Fibroblast of the conjunctiva (primary cell): ENCODE measurements around the gene PUS7L.
"Not testable (repeated sequence)": the region's sequence is repeated elsewhere in the genome, so short reads cannot be mapped to it uniquely, and the experiment has no call there.

Experiments used
- DNase-seq: peaks from one replicate; pipeline ENCODE4 v3.0.0-alpha.2; 2010; ENCODE audit warnings: low read depth

Gene PUS7L, protein sequence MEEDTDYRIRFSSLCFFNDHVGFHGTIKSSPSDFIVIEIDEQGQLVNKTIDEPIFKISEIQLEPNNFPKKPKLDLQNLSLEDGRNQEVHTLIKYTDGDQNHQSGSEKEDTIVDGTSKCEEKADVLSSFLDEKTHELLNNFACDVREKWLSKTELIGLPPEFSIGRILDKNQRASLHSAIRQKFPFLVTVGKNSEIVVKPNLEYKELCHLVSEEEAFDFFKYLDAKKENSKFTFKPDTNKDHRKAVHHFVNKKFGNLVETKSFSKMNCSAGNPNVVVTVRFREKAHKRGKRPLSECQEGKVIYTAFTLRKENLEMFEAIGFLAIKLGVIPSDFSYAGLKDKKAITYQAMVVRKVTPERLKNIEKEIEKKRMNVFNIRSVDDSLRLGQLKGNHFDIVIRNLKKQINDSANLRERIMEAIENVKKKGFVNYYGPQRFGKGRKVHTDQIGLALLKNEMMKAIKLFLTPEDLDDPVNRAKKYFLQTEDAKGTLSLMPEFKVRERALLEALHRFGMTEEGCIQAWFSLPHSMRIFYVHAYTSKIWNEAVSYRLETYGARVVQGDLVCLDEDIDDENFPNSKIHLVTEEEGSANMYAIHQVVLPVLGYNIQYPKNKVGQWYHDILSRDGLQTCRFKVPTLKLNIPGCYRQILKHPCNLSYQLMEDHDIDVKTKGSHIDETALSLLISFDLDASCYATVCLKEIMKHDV

DNA sequence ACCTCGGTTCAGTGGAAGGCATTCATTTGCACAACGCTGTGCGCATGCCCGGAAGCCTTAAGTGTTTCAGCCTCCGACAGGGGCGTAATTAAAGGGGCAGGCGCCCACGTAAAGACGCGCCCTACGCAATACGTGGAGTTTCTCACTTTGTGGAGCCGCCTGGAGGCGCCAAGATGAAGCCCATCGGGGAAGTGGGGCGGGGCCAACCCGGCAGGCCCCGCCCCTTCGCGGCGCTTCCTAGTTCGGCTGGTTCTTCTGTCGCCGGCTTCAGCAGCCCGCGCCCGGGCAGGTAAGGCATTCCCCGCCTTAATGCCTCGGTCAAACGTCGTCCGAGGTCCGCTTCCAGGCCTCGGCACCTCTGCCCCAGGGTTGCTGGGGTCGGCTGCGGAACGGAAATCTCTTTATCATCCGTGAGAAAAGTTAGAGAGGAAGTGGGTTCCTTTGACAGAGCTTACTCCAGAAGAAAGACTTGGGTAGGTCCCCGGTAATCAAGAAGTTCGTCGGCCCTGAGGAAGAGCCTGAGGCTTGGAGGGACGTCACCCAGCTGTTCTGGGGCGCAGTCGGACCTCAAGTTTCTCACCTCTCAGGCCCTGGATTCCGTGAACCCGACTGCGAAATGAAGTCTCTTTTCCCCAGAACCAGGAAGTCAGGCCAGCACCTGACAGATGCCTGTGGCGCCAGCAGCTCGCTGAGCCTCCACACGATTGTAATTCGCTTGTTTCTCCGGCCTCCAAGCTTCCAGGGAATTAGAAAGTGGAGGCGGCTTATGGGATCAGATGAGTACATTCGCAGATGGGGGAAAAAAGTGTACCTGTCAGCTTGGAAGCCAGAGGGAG is at the start of gene PUS7L, which contains the start of gene IRAK4:
TSS of gene PUS7L (minus strand) at position 63 of the 836 bp plus-strand sequence. CDS start 3,545 bp downstream, outside the sequence.
TSS of gene IRAK4 (plus strand) at position 224 of the 836 bp plus-strand sequence. CDS start 9,161 bp downstream, outside the sequence.
- DNase-seq, result peak; percentile 95

DNA sequence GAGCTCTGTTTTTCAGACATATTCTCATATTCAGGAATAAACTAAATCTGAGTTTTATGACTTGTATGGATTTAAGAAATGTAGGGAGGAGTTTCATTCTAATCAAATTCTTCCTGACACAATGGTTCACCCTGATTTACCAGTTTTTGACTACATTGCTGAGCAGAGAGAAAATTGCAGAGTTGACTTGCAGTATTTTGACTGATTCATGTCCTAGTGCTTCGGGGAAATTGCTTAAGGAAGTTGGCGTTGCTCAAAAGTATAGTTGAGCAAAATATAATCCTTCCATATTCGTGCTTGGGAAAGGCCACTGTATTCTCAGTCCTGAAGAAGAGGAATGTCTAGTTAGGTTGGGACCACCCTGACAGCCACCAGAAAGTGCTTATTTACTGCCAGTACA is 48.8 kb upstream of the PUS7L start:
- DNase-seq, result no peak

DNA sequence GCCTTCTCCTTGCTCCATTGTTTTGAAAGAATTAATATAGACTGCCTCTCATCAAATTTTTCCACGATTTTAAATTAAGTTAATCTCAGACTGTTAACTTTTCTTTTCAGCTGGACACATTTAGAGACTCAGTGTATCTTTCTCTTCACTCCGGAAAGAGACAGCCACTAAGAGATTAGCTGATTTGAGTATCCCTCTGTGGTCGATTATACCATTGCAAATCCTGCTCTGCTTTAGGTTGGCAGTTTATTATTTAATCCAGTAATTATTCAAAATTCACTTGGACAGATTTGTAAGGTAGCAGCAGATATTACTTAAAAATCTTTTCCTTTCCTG is 48.1 kb upstream of the PUS7L start:
- DNase-seq, result no peak

DNA sequence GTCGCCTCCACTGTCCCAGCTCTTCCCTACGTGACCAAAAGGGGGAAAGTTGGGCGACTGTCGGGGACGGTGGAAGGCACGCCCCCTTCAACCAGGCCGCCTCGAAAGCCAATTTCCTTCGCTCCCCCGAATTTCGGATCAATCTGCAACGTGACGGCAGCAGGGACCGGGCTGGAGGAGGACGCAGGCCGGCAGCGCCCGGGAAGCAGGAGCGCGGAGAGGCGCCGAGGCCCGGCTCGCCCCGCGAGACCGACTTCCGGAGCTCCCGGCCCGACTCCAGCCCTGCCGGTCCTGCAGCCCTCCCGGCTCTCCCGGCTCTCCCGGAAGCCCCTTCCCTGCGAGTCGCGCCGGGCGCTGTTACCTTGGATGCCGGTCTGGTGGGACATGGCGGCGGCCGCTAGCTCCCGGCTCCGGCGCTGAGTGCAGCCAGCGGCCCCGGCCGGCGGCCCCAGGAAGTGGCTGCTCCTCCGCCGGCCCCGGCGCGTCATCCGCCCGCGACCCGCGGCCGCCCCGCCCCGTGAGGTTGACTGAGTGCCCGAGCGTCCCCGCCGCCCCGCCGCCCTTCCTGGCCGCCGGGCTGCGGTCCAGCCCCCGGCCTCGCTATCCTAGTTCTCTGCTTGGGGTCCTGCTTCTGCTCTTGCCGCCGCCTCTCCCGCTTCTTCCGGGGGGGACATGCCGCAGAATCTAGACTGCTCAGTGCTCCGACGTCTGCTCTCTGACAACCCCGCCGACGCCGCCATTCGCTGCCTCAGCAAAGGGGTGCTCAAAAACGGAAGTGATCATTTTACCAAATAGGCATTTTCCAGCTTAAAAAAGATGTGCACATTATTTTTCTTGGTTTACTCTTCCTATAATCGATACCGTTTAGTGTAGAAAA is 47.5 kb upstream of the PUS7L start, which contains the start of gene TWF1:
TSS of gene TWF1 (minus strand) at position 458 of the 877 bp plus-strand sequence. CDS start at position 386, 72 bp downstream.
- DNase-seq, result peak; percentile 29

DNA sequence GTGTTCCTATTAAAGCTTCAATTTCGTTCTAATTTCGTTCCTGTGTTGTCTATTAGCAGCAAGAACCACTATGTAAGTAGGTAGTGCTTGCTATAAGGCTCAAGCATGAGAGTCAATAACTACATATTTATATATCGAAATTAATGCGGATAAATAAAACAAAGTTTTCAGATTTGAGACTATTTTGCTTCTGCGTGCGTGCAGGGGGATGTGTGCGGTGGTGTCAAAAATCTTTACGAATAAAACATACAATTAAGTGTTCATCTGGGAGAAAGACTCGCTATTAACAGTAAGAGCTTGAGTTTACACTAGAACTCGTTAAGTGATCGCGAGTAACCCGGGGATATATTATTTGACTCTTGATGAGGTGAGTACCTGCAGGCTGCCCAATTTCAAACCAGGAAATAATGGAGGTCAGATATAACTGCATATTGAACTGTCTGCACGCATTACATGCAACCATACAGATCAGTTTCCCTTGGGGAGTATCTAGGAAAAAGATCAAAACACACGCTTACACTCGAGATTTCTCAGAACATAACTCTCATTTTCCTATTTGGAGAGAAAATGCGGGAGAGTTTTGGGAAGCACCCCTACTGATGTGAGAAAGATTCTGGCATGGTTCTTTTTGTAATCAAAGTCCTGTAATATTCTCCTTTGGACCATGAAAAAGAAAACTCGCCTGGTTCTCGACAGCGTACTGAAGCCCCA is 46.7 kb upstream of the PUS7L start:
- DNase-seq, result no peak

DNA sequence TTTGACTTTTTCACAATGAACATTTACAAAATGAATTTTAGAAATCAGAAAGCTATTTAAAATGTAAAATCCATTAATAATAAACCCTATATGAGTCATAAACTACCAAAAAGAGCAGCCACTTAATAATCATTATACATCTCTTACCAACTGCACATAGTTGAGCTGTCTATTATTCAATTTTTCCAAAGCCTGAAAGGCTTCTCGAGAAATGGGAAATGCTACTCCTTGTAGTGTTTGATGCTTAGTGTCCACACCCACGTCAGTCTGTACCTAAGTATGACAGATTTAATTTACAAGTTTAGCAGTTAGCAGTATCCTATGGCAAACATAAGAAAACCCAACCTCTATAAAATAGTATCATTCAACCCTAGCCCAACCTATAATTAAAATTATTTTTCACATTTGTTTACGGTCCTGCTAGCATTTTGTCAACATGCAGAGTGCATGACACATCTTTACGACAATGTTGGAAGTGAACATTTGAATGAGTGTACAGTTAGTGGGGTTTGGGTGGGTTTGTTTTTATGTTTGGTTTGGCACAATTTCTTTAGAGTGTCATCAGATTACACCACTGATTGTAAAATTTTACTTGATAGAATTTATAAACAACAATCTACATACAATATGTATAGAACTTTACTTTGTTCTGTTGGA is 39.1 kb upstream of the PUS7L start:
- no peak for DNase-seq

DNA sequence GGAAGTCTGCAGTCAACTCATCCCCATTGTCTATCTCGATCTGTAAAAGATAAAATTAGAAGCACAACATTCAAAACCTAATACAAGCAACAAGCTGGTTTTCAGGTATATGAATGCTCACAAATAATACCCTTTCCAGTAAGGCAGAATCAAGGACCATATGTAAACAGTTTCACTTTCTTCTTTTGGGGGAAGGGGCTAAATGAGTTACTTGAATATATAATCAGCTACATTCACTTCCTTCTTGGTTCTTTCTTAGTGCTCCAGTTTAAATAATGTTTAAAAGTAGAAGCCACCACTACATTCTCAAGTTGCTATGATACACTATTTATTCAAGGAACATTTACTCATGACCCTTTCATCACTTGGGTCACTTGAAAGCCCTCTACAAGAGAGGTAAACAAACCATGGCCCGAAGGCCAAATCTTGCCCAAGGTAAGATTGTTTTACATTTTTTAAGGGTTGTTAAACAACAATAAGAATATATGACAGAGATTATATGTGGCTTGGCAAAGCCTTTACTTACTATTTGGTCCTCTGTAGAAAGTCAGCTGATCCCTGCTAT is 37.2 kb upstream of the PUS7L start:
- no peak for DNase-seq

DNA sequence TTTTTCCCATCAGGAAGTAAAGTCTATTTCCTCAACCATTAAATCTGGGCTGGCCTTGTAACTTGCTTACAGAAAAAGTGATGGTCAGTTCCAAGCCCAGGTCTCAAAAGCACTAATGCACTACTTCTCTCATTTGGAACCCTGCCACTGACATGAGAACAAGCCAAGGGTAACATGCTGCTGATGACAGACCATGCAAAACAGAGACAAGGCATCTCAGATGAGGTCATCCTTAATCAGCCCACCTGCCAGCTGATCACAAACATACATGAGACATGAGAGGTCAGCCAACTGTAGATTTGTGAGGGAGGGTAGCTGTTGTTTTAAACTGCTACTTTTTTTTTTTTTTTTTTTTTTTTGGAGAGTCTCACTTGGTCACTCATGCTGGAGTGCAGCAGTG is 31.4 kb upstream of the PUS7L start:
- DNase-seq, result peak; percentile 67

DNA sequence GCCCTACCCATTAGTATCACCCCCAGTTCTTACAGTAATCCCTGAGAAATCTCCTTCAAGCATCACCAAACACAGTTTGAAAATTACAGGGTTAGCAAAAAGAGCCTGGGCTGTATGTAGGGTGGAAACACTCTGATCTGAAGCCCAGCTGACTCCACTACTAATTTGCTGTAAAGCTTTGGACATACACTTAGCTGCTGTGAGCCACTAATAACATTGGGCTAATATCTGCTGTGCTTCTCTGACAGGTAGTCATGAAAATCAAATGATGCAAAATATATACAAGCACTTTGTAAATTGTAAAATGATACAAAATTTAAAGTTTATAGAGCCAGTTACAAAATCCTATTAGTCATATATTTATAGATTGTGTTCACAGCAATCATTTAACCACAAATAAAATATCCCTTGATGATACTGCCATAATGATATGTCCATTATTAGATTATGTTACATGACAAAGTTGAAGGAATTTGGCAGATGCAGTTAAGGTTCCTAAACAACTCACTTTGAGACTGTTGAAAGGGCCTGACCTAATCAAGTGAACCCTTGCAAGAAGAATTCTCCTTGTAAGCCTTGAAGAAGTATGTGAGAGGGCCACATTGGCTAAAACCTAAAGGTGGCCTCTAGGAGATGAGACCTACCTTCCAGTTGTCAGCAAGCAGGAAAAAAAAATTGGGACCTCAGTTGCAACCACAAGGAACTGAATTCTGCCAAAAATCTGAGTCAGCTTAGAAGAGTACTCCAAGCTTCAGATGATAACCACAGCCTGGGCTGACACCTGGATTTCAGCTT is 28.5 kb upstream of the PUS7L start:
- no peak for DNase-seq

DNA sequence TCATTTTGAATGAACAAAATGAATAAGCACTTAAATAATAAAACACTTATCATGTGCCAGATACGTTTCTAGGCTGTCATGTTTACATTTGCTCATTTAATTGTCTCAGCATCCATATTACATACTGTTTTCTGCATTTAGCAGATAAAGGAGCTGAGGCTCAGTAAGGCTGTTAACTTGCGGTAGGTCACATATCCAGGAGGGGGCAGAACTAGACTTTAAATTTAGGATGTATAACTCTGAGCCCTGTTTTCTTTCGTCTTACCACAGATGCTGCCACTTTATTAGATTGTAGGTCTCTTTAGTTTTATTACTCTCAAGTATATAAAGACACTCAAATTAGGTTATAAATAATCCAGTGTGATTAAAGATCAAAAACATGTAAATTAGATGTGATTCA is 17.9 kb upstream of the PUS7L start:
- DNase-seq, result no peak

DNA sequence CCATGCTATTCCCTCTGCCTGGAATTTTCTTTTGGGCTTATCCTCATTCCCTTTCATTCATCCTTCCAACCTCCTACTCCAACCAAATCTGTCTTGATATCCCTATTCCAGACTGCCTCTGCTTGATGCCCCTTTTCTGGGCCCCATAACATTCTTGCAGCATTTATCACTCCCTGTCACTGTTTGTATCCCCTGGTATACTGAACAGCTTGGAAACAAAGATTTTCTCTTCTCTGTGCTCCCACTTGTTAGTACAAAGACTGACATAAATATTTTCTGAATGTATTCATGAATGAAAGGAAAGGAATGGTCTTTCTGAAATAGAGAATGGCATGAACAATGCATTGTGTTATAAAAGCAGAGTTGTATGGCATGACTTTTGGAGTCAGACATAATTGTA is 7.7 kb upstream of the PUS7L start:
- no peak for DNase-seq

DNA sequence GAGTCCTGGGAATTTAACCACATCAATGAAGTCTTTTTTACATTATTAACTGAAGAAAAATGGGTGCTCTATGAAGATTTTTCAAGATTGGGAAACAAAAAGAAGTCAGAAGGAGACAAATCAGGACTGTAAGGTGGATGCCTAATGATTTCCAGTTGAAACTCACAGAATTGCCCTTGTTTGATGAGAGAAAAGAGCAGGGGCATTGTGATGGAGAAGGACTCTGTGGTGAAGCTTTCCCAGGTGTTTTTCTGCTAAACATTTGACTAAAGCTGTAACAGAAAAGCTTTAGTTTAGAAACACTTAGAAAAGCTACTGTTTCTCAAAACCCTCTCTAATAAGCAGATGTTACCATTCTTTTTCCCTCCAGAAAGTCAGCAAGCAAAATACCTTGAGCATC is 5.9 kb upstream of the PUS7L start:
- no peak for DNase-seq

DNA sequence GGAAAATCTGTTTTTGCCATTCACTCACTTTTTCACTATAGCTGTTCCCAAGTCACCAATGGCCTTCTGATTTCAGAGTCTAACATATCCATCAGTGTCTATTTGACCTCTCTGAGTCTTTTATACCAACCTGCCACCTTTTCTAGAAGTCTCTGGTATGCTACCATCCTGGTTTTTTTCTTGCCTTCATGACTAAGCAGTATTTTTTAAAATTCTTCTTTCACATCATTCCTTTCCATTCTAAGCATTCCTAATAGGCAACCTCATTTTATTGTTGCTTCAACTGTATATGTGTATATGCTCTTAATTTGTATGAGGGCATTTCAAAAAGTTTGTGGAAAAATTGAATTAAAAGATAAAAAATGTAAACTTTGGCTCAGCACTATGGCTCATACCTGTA is 5.2 kb upstream of the PUS7L start:
- no peak for DNase-seq

DNA sequence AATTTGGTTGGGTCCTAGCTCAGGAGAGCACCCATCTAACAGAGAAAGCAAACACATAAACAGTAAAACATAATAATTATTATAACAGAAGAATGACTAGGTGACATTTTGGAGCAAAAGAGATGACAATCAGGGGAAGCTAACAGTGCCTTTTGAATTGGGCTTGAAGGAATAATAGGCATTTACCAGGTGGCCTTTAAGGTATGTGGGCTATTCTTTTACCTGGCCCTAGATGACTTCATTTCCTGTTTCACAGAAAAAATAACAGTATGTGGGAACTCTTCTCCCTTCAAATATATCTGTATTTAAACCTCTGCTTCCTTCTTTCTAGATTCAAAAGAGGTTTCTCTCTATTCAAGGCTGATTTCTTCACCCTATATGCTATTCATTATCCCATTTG is 4.0 kb upstream of the PUS7L start:
- DNase-seq, result no peak

DNA sequence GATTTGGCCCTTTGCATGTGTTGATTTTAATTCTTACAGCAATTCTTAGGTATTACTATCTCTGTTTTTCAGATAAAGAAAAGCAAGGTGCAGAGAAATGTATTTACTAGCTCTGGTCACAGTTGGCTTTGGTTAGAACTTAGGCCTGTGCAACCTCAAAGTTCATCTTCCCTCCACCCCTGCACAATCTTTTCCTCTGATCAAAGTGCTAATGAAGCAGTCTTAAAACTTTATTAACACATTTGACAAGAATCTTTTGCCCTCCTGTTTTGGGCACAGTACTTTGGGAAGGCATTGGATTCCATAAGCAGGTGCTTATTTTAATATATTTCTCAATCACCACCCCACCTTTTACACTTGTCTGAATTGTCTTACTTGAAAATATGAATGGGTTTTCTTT is 2.9 kb upstream of the PUS7L start:
- DNase-seq, result no peak

DNA sequence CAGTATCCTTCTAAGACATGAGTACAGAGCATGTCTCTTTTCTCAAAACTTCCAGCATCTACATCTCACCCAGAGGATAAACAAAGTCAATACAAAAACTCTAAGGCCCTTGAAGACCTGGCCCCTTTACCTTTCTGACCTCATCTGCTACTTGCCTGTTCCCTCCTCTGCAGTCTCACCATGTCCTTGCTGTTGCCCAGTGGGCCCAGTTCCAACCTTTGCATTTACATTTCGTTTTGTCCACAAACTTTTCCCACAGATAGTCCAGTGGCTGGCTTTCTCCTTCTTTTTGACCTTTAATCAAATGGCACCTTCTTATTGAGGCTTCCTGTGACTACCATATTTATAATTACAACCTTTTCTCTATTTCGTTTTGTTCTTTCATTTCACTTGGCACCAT is 1.8 kb upstream of the PUS7L start:
- DNase-seq, result no peak

DNA sequence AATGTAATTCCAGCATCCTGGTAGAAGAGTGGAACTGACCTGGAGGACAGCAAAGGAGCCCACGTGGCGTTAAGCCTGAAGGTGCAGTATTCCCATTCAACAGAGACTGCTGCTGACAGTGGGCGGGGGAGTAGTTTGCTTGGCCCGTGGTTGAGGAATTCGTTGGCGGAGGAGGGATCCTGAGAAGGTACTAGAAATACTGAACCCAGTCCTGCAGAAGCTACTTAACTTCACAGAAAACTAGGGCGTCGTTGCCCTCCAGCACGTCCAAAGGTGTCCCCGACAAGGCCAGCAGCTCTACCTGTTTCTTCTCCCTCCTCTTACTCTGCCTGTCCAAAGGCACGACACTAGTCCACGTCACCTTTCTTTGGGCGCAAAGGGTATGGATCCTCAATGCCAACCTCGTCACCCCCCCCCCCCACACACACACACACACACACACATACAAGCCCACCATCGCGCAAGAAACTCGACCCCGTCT is 303 bp downstream of the PUS7L start:
- no peak for DNase-seq

DNA sequence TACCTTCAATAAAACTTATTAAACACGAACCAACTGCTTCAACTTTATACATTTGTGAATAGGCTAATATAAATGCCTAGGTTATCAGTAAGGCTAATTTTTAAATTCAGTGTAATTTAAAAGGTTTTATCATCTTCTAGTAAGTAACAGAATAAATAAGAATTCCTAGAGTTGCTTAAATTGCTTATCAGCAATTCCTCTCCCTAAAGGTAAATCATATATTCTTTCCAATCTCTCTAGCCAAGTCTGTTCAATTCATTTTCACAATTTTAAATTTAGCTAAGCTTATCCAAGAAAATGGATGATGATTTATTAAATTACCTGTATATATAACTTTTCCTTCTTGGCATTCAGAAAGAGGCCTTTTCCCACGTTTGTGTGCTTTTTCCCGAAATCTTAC is 4.6 kb downstream of the PUS7L start:
- DNase-seq, result no peak

DNA sequence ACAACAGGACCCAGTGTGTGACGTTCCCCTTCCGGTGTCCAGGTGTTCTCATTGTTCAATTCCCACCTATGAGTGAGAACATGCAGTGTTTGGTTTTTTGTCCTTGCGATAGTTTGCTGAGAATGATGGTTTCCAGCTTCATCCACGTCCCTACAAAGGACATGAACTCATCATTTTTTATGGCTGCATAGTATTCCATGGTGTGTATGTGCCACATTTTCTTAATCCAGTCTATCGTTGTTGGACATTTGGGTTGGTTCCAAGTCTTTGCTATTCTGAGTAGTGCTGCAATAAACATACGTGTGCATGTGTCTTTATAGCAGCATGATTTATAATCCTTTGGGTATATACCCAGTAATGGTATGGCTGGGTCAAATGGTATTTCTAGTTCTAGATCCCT is 7.2 kb downstream of the PUS7L start:
- not testable (repeated sequence) for DNase-seq
